IPS-20b (cell line): ENCODE results near the gene PLXDC2.

Experiments used
- H3K27ac ChIP-seq: one replicate; pipeline ENCODE4 v1.5.1; 2013; ENCODE audit warnings: low read length
- H3K27me3 ChIP-seq: 2 replicates; pipeline ENCODE4 v1.6.1; 2013; ENCODE audit warnings: mild to moderate bottlenecking, low read length, inconsistent platforms; ENCODE audit not compliant: insufficient read depth
- H3K36me3 ChIP-seq: 2 replicates; pipeline ENCODE4 v1.6.1; 2013; ENCODE audit warnings: low read depth, mild to moderate bottlenecking, inconsistent platforms, low read length, moderate library complexity; ENCODE audit not compliant: insufficient read depth
- H3K4me1 ChIP-seq: 2 replicates; pipeline ENCODE4 v1.6.1; 2013; ENCODE audit warnings: mild to moderate bottlenecking, control low read depth, inconsistent platforms, low read length, moderate library complexity; ENCODE audit not compliant: insufficient read depth
- H3K4me3 ChIP-seq: 2 replicates; pipeline ENCODE4 v1.5.1; 2013; ENCODE audit warnings: mild to moderate bottlenecking, low read length, inconsistent platforms
- H3K9ac ChIP-seq: 2 replicates; pipeline ENCODE4 v1.6.1; 2013; ENCODE audit warnings: low read depth, mild to moderate bottlenecking, inconsistent platforms, low read length, moderate library complexity
- H3K9me3 ChIP-seq: 2 replicates; pipeline ENCODE4 v1.6.1; 2013; ENCODE audit warnings: mild to moderate bottlenecking, low read depth, low read length, inconsistent platforms; ENCODE audit not compliant: insufficient read depth

The PLXDC2 gene

DNA sequence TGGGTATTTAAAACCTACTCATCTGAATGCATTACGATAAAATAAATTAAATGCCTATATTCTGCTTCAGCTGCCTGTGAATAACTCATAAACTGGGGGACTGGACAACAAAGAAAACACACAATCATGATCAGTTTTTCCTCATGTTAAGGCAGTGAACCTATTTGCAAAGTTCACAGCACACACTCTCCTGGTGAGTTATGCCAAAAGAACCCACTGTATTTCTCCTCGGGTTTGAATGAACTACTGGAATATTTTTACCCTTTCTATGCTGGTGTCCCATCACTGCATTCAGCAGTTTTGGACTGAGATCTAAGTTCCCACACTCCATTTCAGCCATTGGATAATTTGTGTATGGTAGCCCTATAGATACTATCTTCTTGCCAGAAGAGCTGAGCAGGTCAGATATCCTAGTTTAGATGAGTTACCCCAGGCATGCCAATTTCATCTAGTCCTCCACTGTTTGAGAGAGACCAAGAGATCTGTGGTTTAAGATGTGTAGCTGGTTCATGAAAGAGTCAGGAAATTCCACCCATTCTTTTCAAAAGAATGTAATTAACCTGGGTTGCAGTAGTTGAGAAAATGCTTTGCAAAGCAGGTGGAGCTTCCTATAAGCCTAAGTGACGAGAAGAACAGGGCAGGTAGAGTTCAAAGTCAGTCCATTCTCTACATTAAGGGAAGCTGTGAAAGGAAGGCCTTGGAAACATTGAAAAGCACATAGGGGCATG lies 101.7 kb downstream of the PLXDC2 start:
- Histone ChIP-seq H3K9ac (no peak overlapping the region), H3K4me3 (no peak overlapping the region), H3K36me3 (no peaks in the 10 kb centered on the region), H3K27me3 (no peaks in the 10 kb centered on the region), H3K27ac (no peak overlapping the region), H3K9me3 (no peaks in the 10 kb centered on the region), H3K4me1 (peaks cover 20% of the 10 kb centered on the region)

DNA sequence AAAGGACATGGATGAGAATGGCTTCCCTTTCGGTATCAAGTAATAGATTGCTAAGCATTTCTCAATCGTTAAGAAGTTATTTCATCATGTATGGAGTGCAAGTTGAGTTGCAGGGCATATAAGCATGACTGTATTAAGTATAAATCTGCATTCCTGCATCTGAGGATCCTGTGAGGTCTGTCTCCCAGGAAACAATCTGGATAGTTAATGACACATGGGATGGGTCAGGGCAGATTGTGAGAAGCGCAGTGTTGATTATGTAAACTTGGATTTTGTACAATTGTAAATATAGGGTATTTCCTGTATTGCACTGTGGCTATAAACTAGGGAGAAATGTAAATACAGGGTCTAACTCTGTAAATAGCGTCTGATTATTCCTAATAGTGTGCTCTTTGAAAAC lies 102.6 kb downstream of the PLXDC2 start:
- no peak overlapping the region for H3K4me3 ChIP-seq
- no peaks in the 10 kb centered on the region for H3K9me3 ChIP-seq
- peaks cover 20% of the 10 kb centered on the region for H3K4me1 ChIP-seq
- no peaks in the 10 kb centered on the region for H3K36me3 ChIP-seq
- H3K27me3 ChIP-seq = no peaks in the 10 kb centered on the region
- H3K27ac ChIP-seq = no peak overlapping the region
- no peak overlapping the region for H3K9ac ChIP-seq

DNA sequence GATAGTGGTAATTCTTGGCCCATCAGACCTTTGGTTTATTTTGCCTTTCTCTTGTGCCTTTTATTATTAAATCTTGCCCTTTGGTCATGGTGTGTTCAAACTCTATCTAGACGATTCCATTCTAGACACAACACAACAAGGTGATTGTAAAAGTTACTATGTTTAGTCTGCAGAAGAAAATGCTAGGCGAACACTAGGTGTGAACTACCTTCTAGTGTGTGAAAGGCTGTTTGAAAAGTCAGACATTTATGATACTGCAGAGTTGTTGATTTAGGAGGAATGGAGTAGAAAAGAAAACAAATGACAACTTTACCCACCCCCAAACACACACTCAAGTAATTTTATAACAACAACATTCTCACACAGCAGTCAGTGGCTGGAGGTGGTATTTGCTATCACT lies 103.4 kb downstream of the PLXDC2 start:
- peaks cover 20% of the 10 kb centered on the region for H3K4me1 ChIP-seq
- H3K36me3 ChIP-seq = no peaks in the 10 kb centered on the region
- H3K4me3 ChIP-seq = no peak overlapping the region
- no peak overlapping the region for H3K9ac ChIP-seq
- no peak overlapping the region for H3K27ac ChIP-seq
- H3K27me3 ChIP-seq = no peaks in the 10 kb centered on the region
- no peaks in the 10 kb centered on the region for H3K9me3 ChIP-seq

DNA sequence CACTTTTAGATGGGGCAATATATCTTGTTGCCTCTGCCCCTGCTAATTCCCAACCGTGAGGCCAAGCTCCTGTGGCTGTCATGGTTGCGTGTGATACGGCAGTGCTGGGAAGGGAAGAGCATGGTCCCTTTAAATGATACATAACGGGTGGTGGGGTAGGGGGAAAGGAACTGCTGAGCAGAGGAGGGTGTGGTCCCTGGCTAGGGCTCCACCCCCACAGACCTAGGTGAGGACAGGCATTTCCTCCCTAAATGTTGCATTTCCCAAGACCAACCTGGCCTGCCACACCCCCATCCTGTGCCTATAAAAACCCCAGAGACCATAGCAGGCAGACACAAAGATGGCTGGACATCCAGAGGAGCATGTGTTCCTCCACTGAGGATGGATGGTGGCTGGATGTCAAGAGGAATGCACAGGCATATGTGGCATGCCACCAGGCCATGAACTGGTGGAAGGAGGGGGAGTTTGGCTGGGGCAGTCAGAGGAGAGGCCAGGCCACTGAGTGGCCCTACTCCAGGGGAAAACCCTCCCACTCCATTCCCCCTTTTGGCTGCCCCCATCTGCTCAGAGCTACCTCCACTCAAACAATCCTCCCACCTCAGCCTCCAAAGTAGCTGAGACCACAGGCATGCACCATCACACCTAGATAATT lies 104.0 kb downstream of the PLXDC2 start:
- Histone ChIP-seq H3K27ac (no peak overlapping the region), H3K9ac (no peak overlapping the region), H3K4me3 (no peak overlapping the region), H3K36me3 (no peaks in the 10 kb centered on the region), H3K4me1 (peaks cover 21% of the 10 kb centered on the region), H3K27me3 (no peaks in the 10 kb centered on the region), H3K9me3 (no peaks in the 10 kb centered on the region)

DNA sequence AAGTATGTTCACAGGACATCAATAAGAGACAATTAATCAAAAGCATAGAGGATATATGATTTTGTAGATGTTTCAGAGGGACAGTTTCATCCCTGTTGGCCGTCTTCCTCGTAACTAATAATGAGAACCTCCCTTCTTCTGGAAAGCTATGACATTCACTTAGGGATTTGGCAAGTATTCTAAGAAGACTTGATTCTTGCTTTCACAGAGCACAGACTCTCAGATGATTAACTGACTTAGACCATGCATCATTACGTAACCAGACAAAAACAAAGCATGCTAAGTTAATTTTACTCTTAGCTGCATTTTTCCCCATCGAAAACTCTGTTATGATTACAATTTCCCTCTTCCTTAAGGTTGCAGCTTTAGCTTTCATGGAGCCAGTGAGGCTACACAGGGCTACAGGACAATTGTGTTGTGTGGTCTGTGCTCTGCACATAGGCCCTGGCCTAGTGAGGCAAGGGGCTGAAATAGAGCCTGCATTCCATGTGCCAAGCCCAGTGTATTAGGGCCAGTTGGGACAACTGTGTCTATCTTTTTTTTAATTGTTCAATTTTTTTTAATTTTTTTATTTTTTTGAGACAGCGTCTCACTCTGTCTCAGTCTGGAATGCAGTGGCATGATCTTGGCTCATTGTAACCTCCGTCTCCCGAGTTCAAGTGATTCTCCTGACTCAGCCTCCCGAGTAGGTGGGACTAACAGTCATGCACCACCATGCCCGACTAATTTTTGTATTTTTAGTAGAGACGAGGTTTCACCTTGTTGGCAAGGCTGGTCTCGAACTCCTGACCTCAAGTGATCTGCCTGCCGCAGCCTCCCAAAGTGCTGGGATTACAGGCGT lies 105.3 kb downstream of the PLXDC2 start:
- no peak overlapping the region for H3K27ac ChIP-seq
- H3K9ac ChIP-seq = no peak overlapping the region
- peaks cover 31% of the 10 kb centered on the region for H3K4me1 ChIP-seq
- H3K4me3 ChIP-seq = no peak overlapping the region
- H3K9me3 ChIP-seq = no peaks in the 10 kb centered on the region
- H3K36me3 ChIP-seq = no peaks in the 10 kb centered on the region
- H3K27me3 ChIP-seq = no peaks in the 10 kb centered on the region

DNA sequence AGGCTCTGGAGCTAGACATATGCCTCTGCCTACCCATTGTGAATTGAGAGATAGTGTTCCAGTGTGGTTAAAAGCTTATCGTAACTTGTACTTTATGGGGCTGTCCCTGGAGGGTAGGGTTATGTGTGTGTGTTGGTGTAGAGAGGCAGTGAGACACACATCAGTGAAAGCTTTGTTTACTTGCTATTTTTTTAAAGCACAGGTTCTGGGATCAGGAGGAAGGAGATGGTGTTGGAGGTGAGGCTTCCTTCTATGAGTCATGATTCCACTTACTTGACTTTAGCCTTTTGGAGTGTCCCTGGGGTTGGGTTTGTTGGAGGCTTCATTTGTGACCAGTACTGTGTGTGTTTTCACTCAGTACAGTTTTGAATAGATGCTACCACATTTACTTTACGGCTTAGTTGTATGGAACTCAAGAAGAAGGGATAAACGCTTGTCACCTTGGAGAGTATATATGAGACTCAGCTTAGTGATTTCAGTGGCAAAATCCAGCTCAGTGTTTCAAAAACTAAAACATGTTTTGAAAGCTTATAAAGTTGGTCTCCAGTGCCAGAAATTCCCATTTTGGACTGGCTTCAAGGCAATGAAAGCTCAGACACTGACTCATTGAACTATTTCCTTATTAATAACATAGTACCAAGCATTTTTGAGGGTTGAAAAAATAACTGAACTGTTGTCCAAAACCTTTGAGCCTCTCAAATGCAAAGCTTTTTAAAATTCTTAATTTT lies 106.2 kb downstream of the PLXDC2 start:
- no peaks in the 10 kb centered on the region for H3K27me3 ChIP-seq
- no peak overlapping the region for H3K27ac ChIP-seq
- H3K4me1 ChIP-seq = peaks cover 28% of the 10 kb centered on the region
- H3K9me3 ChIP-seq = no peaks in the 10 kb centered on the region
- H3K36me3 ChIP-seq = no peaks in the 10 kb centered on the region
- H3K4me3 ChIP-seq = no peak overlapping the region
- no peak overlapping the region for H3K9ac ChIP-seq

DNA sequence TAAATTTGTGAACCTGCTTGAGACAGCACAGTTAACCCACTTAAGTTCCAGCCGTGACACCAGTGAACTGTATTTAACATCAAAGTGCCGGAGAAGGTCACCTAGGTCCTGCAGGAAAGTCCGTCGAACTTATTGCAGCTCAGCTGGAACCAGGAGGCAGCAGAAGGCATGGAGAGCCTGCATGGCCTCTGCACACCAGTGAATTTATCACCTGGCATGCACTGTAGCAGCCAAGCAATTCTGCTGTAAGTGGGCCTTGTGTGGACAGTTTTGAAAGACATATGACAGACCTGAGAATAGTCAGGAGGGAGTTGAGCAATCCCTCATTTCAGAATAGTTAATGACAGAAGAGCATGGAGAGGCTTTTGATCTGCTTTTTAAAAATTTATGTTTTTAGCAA lies 108.8 kb downstream of the PLXDC2 start:
- H3K36me3 ChIP-seq = no peaks in the 10 kb centered on the region
- no peak overlapping the region for H3K9ac ChIP-seq
- no peaks in the 10 kb centered on the region for H3K9me3 ChIP-seq
- no peaks in the 10 kb centered on the region for H3K27me3 ChIP-seq
- no peak overlapping the region for H3K27ac ChIP-seq
- peaks cover 11% of the 10 kb centered on the region; the same call in 1 of the 2 replicates for H3K4me1 ChIP-seq
- H3K4me3 ChIP-seq = no peak overlapping the region

DNA sequence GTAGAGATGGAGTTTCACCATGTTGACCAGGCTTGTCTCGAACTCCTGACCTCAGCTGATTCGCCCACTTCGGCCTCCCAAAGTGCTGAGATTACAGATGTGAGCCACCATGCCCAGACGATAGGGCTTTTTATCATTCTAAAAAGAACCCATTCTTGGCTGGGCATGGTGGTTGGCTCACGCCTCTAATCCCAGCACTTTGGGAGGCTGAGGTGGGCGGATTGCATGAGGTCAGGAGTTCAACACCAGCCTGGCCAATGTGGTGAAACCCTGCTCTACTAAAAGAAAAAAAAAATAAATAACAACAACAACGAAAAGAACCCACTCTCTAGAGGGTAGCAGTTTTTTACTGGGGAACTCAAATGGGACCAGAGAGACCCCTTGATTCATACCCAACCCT lies 112.7 kb downstream of the PLXDC2 start:
- no peaks in the 10 kb centered on the region for H3K27me3 ChIP-seq
- no peak overlapping the region for H3K4me3 ChIP-seq
- no peak overlapping the region for H3K9ac ChIP-seq
- H3K36me3 ChIP-seq = no peaks in the 10 kb centered on the region
- no peak overlapping the region for H3K27ac ChIP-seq
- no peaks in the 10 kb centered on the region for H3K9me3 ChIP-seq
- peaks cover 16% of the 10 kb centered on the region; the same call in 1 of the 2 replicates for H3K4me1 ChIP-seq

DNA sequence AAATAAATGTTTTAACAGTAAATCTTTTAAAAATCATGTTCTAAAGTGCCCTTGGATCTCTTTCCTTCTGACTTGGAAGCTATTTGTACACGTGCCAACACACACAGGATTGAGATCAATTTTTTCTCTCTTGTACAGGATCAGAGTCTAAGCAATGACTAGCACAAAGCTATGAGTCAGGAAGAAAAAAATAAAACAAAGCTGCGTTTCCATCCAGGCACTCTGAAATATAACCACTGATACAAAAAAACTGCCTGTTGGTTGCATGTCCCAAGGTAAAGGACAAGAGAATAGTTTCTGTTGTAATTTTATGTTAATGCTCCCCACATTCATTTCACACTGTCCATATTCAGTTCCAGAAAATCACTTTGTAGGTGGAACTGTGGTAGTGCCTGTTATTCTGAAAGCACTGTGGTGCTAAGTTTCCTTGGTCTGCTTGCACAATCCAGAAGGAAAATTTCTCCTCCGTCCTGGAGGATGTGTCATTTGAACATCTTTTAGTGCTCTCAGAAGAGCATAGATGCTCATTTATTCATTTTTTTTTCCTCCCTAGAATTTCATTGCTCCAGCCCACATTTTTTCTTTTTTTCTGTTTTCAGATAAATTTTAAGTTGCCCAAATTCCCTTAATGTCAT lies 113.4 kb downstream of the PLXDC2 start:
- H3K27me3 ChIP-seq = no peaks in the 10 kb centered on the region
- no peak overlapping the region for H3K4me3 ChIP-seq
- no peaks in the 10 kb centered on the region for H3K9me3 ChIP-seq
- H3K9ac ChIP-seq = no peak overlapping the region
- H3K36me3 ChIP-seq = no peaks in the 10 kb centered on the region
- peaks cover 16% of the 10 kb centered on the region; the same call in 1 of the 2 replicates for H3K4me1 ChIP-seq
- H3K27ac ChIP-seq = no peak overlapping the region

DNA sequence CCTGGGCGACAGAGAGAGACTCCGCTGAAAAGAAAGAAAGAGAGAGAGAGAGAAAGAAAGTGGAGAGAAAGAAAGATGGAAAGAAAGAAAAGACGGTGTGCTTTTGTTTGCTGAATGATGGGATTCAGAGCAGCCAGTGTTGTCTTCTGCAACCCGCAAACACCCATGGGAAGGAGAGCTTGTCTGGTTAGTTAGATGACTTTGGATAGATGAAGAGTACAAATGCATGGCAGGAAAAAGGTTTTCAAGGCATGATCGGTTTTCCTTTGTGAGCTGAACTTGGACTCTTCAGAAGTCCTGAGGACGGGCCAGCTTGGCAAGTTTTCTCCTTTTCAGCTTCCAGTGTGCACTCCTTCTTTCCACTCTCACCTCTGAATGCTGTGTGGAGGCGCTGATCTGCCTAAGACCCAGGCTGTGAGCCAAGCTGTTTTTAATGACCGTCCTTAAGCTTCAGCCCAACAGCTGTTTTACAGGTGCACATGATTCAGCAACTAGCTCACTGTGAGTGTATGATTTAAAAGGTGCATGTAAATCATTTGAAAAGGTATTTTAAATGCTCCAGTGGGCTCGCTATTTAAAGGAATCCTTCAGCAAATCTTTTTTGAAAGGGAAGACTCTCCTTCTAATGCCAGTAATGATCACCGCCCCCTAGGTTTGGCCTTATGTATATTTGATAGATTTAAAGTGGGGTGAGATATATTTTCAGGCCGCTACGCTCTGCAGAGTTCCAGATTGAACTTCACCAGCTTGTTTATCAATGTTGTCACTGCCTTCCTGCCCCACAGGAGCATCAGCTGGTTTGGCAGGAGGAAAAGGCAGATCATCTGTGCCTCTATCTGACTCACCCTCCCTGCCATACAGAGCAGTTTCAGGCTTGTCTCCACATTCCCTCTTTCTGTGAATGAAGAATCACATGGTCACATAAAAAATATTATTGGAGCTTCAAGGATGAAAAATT lies 115.0 kb downstream of the PLXDC2 start:
- H3K27ac ChIP-seq = peak overlapping the region; percentile 55
- no peaks in the 10 kb centered on the region for H3K27me3 ChIP-seq
- H3K36me3 ChIP-seq = no peaks in the 10 kb centered on the region
- H3K4me3 ChIP-seq = no peak overlapping the region
- H3K9me3 ChIP-seq = no peaks in the 10 kb centered on the region
- no peak overlapping the region; the same call in 1 of the 2 replicates for H3K9ac ChIP-seq
- peaks cover 5% of the 10 kb centered on the region; the same call in 1 of the 2 replicates for H3K4me1 ChIP-seq
